GM12892 (cell line): ENCODE results near the gene QPCT.

Source experiments
- POLR2A ChIP-seq: IDR thresholded peaks from 2 replicates; pipeline ENCODE4 v1.6.1; 2011; ENCODE audit warnings: low read depth, low read length, control low read depth
- POLR2AphosphoS5 ChIP-seq: IDR thresholded peaks from 2 replicates; pipeline ENCODE4 v1.6.1; 2011; ENCODE audit warnings: low read depth, low read length, control low read depth

DNA sequence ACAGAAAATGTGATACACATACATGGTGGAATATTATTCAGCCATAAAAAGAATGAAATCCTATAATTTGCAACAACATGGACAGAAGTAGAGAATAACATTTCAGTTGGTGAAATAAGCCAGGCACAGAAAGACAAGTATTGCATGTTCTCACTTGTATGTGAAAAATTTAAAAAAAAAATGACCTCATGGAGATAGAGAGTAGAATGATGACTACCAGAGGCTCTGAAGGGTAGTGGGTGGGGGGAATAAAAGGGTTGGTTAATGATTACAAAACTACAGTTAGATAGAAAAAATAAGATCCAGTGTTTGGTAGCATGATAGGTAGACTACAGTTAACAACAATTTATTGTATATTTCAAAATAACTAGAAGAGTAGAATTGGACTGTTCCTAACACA is 44.3 kb upstream of the QPCT start:
- TF ChIP-seq POLR2A: no peak
- no peak for TF ChIP-seq POLR2AphosphoS5
